Vagina (tissue), 2 donors: ENCODE measurements around the gene GJD4. TPM values are rescaled to one million over a fixed set of nuclear protein-coding genes. Genes with fewer than 3 reads are reported as not detected.

Experiments used
- DNase-seq, 2 donors: peaks; one replicate each; pipeline ENCODE4 v3.0.0-alpha.2; 2017; ENCODE audit errors: extremely low spot score in 2 of 2
- H3K27ac ChIP-seq: fragments of 200-600 bp; sonication (generic); one replicate; pipeline ENCODE4 v1.5.1; 2019
- H3K27me3 ChIP-seq: fragments of 200-600 bp; sonication (generic); one replicate; pipeline ENCODE4 v1.5.1; 2019
- H3K36me3 ChIP-seq, 2 donors: fragments of 200-600 bp; sonication (generic); one replicate each; pipeline ENCODE4 v1.5.1; 2017 to 2019
- H3K4me1 ChIP-seq: fragments of 200-600 bp; sonication (generic); one replicate; pipeline ENCODE4 v1.5.1; 2019
- H3K4me3 ChIP-seq, 2 donors: fragments of 200-600 bp; sonication (generic); 1 replicate in 1 of 2; 2 replicates in 1 of 2; pipeline ENCODE4 v1.5.1; 2016 to 2019
- H3K9me3 ChIP-seq: fragments of 200-600 bp; sonication (generic); one replicate; pipeline ENCODE4 v1.5.1; 2019
- POLR2A ChIP-seq, 2 donors: fragments of 450-650 bp; IDR thresholded peaks; one replicate each; pipeline ENCODE4 v1.6.1; 2017; ENCODE audit warnings: antibody characterized with exemption in 2 of 2, mild to moderate bottlenecking in 2 of 2, moderate library complexity in 2 of 2
- POLR2AphosphoS5 ChIP-seq, 2 donors: sonication (generic); formaldehyde crosslinking; IDR thresholded peaks; one replicate each; pipeline ENCODE4 v1.9.0; 2017; ENCODE audit warnings: antibody characterized with exemption in 2 of 2, mild to moderate bottlenecking in 2 of 2, low read depth in 1 of 2; ENCODE audit not compliant: insufficient read depth in 1 of 2
- intact Hi-C: fragments of 100-400 bp; cut with DNase I; formaldehyde crosslinking; loops from one replicate; pipeline ENCODE4 v1.15.1; 2023
- total RNA-seq: library from RNA; depleted of rRNA; stranded (reverse); fragments of >200 nt; gene quantifications from one replicate; pipeline ENCODE4 v1.2.3, GENCODE V29; 2016
- TF ChIP-seq, protein P1 (sequence below), 3 experiments: fragments of 450-650 bp in 2 of 3; fragments of 200-600 bp in 1 of 3; sonication (generic) in 1 of 3; IDR thresholded peaks; one replicate each; pipeline ENCODE4 v1.5.1; 2017 to 2019; ENCODE audit warnings: antibody characterized with exemption in 3 of 3, mild to moderate bottlenecking in 2 of 3, moderate library complexity in 2 of 3

Gene GJD4
- total RNA-seq, 1 donor from 2014 or later: not detected

DNA sequence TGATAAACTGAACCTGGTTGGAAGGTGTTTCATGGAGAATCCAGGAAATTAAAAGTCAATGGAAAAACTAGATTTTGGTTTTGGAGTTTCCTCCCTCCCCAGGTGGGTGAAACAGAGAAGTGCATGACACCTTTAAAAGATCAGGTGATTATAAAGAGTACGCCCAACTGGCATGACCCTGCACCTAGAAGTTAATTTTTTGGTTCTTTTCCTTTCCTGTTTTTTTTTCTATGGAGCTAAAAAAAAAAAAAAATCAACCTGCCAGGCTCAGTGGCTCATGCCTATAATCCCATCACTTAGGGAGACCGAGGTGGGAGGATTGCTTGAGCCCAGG is 7.9 kb downstream of the GJD4 start:
- H3K4me1 ChIP-seq: peaks cover 3% of the 10 kb centered on the region
- no peak overlapping the region for H3K27ac ChIP-seq
- TF ChIP-seq POLR2A (IDR thresholded peaks at IDR 0.05): no peak
- TF ChIP-seq, protein P1, sequence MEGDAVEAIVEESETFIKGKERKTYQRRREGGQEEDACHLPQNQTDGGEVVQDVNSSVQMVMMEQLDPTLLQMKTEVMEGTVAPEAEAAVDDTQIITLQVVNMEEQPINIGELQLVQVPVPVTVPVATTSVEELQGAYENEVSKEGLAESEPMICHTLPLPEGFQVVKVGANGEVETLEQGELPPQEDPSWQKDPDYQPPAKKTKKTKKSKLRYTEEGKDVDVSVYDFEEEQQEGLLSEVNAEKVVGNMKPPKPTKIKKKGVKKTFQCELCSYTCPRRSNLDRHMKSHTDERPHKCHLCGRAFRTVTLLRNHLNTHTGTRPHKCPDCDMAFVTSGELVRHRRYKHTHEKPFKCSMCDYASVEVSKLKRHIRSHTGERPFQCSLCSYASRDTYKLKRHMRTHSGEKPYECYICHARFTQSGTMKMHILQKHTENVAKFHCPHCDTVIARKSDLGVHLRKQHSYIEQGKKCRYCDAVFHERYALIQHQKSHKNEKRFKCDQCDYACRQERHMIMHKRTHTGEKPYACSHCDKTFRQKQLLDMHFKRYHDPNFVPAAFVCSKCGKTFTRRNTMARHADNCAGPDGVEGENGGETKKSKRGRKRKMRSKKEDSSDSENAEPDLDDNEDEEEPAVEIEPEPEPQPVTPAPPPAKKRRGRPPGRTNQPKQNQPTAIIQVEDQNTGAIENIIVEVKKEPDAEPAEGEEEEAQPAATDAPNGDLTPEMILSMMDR (IDR thresholded peaks at IDR 0.05): no peak
- no peak overlapping the region for H3K4me3 ChIP-seq
- DNase-seq: no peak
- no peaks in the 10 kb centered on the region for H3K27me3 ChIP-seq
- no peaks in the 10 kb centered on the region for H3K9me3 ChIP-seq
- intact Hi-C loops: no loop called here
- no peaks in the 10 kb centered on the region for H3K36me3 ChIP-seq

DNA sequence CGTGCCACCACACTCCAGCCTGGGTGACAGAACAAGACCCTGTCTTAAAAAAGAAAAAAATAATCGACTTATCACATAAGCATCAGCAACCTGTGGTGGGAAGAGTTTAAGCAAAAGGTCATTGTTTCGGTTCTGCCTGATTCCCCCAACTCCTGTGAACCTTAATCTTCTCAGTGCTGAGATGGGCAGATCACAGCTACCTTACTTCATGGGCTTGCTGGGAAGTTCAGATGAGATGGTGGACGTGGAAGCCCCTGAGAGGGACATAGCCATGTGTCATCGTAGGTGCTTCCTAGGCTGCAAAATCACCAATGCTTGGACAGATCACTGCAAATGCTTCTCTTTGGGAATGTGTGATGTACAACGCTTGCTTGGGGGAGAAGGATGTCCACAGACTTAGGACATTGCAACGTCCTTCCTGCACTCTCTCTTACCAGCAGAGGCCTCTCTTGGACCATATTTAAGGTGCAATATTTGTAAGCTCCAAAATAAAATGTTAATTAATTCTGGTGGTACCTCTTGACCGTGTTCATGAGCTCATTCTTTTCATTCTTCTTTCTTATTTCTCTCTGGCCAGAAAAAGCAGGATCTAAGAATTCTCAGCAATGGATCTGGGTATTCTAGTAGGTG is 8.6 kb downstream of the GJD4 start:
- H3K27me3 ChIP-seq: no peaks in the 10 kb centered on the region
- intact Hi-C loops: no loop called here
- no peaks in the 10 kb centered on the region for H3K36me3 ChIP-seq
- H3K27ac ChIP-seq: no peak overlapping the region
- no peak for TF ChIP-seq POLR2AphosphoS5 (IDR thresholded peaks at IDR 0.05; ENCODE audit: insufficient read depth in 1 of 2, low read depth in 1 of 2)
- TF ChIP-seq, protein P1 (IDR thresholded peaks at IDR 0.05): no peak
- TF ChIP-seq POLR2A (IDR thresholded peaks at IDR 0.05): no peak
- no peak overlapping the region for H3K4me3 ChIP-seq
- no peaks in the 10 kb centered on the region for H3K4me1 ChIP-seq
- DNase-seq: no peak
- H3K9me3 ChIP-seq: no peaks in the 10 kb centered on the region

DNA sequence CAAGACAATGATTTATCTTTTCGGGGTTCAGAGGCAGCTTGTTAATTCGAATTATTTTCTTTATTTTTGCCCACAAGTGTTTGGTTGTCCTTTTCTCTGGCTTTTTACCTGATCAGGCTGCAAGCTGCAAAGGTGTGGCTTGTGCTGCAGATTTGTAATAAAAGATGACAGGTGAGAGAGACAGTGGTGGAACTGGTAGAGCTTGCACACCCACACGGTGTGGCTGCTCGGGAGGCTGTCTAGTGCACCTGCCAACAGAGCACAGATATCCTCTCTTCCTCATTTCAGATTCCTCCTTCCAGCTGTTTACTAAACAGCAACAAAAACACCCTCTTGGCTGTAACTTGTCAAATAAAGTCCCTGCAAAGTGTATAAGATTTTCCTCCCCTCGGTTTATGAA is 9.2 kb downstream of the GJD4 start:
- intact Hi-C loops: no loop called here
- H3K4me1 ChIP-seq: no peaks in the 10 kb centered on the region
- no peaks in the 10 kb centered on the region for H3K9me3 ChIP-seq
- H3K27ac ChIP-seq: no peak overlapping the region
- no peaks in the 10 kb centered on the region for H3K27me3 ChIP-seq
- H3K36me3 ChIP-seq: no peaks in the 10 kb centered on the region
- TF ChIP-seq, protein P1 (IDR thresholded peaks at IDR 0.05): no peak
- no peak for TF ChIP-seq POLR2AphosphoS5 (IDR thresholded peaks at IDR 0.05; ENCODE audit: insufficient read depth in 1 of 2, low read depth in 1 of 2)
- DNase-seq: no peak
- no peak overlapping the region for H3K4me3 ChIP-seq

DNA sequence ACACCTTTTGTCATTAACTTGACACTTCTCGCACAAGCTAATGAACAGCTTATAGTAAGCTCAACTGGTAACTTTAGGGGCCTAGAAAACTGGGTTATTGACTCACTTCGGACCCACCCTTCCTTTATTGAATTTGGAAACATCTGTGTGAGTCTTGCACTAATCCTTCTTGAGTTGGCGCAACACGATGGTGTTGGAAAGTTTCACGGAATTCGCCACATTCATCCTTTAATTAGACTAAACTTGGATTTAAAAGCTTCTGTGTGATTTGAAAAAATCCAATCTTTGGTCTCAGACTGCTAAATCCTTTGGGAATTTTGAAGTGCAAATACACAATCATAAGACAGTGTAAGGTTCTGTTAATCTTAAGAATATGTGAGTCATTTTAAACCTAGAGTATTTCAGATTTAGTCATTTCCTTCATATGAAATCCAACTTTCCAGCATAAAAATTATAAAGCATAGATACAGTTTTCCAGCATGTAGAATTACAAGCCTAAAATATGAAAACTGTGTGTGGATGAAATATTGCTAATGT is 21.9 kb downstream of the GJD4 start:
- intact Hi-C loops: no loop called here

DNA sequence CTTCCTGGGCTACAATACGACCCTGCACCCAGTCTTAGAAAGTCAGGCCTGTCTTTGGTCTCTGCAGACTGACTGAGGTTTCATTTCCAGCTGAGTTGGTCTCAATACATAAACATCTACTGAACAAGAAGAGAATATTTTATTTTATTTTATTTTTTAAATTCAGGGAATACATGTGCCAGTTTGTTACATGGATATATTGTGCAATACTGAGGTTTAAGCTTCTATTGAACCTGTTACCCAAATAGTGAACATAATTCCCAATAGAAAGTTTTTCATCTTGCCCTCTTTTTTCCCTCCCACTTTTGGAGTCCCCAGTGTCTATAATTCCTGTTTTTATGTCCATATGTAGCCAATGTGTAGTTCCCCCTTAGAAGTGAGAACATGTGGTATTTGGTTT is 26.3 kb downstream of the GJD4 start:
- Histone ChIP-seq H3K4me3 (no peak overlapping the region), H3K4me1 (no peaks in the 10 kb centered on the region), H3K9me3 (no peaks in the 10 kb centered on the region), H3K27me3 (no peaks in the 10 kb centered on the region), H3K36me3 (no peaks in the 10 kb centered on the region), H3K27ac (no peak overlapping the region)
- no peak for DNase-seq
- TF ChIP-seq, protein P1 (IDR thresholded peaks at IDR 0.05): no peak
- TF ChIP-seq POLR2AphosphoS5 (IDR thresholded peaks at IDR 0.05; ENCODE audit: insufficient read depth in 1 of 2, low read depth in 1 of 2) (no peak), POLR2A (IDR thresholded peaks at IDR 0.05) (no peak)
- intact Hi-C loops: no loop called here

More for the DNA sequence above, 21.9 kb downstream of the GJD4 start:
- no peak overlapping the region for H3K27ac ChIP-seq
- H3K4me3 ChIP-seq: no peak overlapping the region
- DNase-seq: no peak
- no peaks in the 10 kb centered on the region for H3K9me3 ChIP-seq
- no peaks in the 10 kb centered on the region for H3K27me3 ChIP-seq
- TF ChIP-seq POLR2A (IDR thresholded peaks at IDR 0.05): no peak
- no peaks in the 10 kb centered on the region for H3K4me1 ChIP-seq
- H3K36me3 ChIP-seq: no peaks in the 10 kb centered on the region
